Measurements from ENCODE around the gene EP400.
"Not testable (repeated sequence)": the region's sequence is repeated elsewhere in the genome, so short reads cannot be mapped to it uniquely, and the experiment has no call there.

Gene EP400

DNA sequence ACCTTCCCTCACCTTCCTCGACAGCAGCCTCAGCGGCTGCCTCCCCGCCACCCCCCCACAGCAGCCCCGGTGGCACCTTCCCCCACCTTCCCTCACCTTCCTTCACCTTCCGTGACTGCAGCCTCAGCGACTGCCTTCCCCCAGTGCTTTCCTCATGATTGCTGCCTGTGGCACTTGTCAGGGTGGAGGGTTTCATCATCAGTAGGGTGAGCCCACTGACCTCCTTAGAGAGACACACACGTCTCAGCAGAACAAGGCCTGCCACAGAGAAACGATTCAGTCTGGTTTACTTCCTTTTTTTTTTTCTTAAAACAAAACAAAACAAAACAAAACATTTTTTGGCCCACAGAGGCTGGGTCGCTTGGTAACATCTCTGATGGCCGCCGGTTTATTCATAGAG is 75.0 kb downstream of the EP400 start:
- no peak for DNase-seq

DNA sequence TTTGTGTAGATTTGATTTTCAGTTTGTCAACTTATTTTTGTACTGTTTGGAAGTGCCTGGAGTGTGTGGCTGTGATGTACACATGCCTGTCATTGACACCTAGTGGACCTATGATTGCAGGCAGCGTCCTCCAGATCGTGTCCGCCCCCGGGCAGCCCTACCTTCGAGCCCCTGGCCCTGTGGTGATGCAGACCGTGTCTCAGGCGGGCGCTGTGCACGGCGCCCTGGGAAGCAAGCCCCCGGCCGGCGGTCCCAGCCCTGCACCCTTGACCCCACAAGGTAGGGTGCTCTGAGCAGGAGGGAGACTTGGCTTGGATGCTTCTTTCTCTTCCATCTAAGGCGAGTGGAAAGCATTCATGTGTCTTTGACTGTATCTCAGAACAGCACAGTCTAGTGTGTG is 75.8 kb downstream of the EP400 start:
- DNase-seq = no peak

DNA sequence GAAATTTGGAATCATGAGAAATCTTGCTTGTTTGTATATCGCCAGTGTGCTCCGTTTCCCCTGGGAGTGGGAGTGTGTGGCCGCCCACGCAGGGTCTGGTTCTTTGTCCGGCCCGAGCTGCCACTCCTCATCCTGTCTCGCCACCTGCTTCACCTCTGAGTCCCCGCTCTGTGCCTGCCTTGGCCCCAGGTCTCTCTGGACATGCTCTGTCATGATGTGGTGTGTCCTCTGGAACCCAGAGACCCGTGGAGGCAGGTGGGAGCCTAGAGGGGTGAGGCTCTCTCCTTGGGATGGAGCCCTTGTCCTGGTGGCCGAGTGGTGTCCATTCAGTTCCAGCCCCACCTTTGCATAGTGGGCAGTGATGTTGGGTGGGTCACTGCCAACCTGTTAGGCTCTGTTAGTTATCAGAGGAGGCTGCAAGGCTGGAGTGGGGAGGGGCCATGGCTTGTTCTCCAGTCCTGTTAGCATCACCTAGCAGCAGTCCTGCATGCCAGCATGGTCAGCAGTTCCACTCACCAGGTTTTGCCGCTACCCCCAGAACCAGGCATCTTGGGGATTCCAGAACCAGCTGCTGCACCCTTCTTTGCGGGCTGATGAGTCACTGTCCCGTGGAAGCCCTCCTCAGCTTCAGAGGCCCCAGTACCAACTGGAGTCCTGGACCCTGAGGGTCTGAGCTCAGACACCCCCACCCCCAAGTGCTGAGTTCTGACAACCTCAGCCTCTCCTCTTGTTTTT is 76.5 kb downstream of the EP400 start:
- DNase-seq = no peak

DNA sequence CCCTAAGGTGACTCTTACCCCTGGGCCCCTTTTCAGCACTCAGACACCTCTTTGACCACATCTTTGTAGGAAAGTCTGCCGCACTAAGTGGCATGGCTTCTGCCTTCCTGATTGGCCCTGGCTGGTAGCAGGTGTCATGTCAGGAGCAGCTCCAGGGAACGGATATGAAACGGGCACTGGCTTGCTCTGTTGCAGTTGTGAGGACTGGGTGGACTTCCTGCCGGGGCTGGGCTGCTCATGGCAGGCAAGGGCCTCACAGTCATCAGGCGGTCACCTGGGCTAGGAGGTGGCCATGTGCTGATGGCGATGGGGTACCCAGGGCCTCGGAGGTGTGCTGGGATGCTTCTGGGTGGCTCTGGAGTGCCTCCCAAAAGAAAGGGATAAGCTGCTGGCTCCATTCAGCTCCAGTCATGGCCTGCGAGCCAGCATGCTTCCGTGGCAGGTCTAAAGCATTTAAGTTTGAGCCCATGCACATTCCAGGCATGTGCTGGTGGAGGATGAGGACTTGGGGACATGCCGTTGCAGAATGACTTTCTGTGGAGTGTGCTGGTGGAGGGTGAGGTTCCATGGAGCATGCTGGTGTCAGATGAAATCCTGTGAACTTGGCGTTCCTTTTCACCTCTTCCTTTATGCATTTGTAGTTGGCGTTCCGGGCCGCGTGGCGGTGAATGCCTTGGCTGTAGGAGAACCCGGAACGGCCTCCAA is 77.2 kb downstream of the EP400 start:
- no peak for DNase-seq

DNA sequence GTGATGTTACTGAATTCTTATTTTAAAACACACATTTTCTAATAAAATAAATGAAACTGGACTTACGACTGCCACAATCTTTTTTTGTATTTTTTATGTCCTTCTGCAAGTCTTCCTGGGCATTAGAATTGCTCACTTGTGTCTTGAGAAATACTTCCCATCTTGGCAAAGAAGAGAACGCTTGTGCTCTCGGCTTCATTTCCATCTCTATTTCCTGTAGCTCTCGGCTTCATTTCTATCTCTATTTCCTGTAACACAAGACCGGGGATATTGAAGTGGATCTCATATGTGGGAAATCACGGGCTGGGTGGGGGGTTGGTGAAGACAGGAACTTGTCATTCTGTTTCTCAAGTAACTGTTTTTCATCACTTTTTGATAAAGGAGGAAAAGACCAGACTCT is 77.9 kb downstream of the EP400 start:
- DNase-seq = no peak

DNA sequence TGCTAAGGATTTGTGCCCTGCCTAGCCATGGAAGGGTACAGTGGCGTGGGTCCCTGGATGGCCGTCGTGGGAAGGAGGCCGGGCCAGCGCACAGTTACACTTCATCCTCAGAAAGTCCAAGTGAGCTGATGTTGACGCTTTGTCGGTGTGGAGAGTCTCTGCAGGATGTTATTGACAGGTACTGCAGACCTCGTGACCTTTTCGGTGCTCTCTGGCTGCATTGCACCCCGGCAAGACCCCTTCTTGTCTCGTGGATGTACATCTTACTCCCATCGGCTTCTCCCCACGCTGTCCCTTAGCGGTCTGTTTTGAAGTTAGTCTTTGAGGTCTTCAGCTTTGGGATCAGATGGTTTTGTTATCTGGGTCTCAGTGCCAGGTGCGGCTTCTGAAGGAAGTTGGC is 78.4 kb downstream of the EP400 start:
- DNase-seq = no peak

DNA sequence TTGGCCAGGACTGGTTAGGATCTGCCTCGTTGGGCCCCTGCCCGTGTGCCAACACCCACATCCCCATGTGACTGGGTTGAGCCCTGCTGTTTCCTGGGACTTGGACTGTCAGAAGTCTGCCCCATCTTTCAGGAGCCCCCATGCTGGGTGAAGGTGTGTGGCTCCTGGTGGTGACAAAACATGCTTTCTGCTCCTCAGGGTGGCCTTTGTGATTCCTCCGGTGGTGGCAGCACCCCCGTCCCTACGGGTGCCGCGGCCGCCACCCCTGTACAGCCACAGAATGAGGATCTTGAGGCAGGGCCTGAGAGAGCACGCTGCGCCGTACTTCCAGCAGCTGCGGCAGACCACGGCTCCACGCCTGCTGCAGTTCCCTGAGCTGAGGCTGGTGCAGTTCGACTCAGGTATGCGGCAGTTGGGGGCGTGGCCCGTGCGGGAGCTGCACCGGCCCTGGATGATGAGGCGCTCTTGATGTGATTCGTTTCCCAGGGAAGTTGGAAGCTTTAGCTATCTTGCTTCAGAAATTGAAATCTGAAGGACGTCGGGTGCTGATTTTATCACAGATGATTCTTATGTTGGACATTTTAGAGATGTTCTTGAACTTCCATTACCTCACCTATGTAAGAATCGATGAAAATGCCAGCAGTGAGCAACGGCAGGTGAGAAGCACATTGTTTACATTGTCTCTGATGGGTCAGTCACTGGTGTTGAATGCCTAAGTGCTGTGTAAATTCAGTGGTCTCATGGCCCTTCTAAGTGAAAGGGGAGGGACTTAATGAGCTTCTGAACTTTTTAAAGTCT is 80.0 kb downstream of the EP400 start:
- DNase-seq = no peak

DNA sequence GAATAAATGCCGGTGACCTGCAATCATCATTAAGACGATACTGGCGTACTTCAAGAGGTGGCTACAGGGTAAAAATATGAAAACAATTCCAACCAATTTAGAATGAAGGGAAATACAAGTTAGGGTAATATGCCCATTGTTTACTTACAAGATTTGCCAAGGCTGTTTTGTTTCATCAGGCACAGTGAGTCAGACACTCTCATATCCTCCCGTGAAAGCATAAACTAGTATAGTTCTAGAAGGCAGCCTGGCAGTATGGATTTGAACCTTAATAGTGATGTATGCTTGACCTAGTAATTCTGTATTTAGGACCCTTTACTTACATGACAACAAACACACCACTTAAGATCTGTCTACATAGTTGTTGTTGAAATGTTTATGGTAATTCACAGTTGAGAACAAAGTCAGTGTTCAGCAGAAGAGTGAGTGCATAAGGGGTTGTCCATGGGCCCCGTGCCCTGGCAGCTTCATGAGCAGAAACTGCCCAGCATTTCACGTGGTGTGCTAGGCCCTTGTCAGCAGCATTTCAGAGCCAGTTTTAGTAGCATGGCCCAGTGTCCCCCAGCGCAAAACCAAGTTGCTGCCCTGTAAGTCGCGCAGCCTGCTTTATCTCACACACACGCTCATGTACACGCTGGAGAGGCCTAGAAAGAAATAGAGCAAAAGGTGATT is 80.8 kb downstream of the EP400 start:
- no peak for DNase-seq

DNA sequence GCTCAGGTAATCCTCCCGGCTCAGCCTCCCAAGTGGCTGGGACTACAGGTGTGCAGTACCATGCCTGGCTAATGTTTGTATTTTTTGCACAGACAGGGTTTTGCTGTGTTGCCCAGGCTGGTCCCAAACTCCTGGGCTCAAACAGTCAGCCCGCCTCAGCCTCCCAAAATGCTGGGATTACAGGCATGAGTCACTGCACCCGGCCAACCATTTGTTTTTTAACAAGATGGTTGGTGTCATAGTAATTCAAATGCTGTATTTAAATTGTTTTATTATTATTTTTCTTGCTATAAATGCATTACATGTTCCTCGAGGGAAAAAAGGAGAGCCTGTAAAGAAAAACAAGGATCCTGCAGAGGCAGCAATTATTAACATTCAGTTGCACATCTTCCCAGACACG is 83.9 kb downstream of the EP400 start:
- no peak for DNase-seq

DNA sequence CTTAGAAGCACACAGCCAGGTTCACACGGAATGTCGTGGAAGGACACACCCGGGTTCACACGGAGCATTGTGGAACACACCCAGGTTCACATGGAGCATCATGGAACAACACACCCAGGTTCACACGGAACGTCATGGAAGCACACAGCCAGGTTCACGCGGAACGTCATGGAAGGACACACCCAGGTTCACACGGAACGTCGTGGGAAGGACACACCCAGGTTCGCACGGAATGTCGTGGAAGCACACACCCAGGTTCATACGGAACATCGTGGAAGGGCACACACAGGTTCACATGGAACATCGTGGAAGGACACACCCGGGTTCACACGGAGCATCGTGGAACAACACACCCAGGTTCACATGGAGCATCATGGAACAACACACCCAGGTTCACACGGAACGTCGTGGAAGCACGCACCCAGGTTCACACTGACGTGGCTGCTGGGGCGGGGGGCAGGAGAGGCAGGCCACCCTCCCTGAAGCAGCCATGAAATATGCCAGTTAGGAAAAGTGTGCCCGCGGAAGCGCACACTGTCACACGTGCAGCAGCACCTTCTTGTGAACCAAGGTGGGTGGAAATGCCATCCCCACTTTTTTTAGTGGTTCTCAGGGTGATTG is 86.4 kb downstream of the EP400 start:
- DNase-seq = no peak

DNA sequence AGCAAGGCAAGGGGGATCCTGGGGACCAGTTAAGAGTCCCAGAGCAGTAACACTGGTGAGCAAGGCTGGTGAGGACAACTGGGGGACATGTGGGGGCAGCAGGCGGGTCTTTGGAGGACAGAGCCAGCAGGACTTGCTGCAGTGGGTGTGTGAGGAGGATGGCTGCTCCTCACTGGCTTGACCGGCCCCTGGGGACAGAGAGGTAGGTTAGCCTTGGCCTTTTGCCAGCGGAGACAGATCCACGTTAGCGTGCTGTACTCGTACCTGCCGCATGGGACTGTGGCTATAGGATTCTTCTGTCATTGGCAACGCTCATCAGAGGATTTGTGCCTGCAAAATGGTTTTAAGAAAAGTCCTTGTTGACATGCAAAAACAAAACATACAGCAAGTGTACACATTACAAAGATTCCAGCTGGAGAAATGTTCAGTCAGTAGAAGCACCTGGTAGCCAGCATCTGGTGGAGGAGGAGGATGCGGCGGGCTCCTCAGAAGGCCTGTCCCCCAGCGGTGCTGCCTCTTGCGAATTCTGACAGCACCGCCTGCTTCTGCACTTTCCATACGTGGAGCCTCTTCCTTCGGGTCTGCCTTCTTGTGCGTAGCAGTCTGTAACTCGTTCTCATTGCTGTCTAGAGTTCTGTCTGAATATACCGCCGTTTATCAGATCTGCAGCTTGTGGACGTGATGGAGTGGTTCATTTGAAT is 91.3 kb downstream of the EP400 start:
- DNase-seq = no peak

DNA sequence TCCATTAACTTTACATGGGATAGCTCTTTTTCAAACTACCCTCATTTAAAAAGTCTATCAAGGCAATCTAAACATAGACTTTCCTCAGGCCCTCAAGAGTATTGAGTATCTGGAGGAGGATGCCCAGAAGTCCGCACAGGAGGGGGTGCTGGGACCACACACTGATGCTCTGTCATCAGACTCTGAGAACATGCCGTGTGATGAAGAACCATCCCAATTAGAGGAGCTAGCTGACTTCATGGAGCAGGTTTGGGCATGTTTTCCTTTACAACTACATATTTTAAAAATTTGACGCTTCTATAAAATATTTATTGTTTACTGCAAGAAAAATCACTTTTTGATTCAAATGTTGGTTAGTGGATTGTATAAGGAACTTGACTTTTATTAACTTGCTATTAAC is 93.5 kb downstream of the EP400 start:
- DNase-seq = no peak

DNA sequence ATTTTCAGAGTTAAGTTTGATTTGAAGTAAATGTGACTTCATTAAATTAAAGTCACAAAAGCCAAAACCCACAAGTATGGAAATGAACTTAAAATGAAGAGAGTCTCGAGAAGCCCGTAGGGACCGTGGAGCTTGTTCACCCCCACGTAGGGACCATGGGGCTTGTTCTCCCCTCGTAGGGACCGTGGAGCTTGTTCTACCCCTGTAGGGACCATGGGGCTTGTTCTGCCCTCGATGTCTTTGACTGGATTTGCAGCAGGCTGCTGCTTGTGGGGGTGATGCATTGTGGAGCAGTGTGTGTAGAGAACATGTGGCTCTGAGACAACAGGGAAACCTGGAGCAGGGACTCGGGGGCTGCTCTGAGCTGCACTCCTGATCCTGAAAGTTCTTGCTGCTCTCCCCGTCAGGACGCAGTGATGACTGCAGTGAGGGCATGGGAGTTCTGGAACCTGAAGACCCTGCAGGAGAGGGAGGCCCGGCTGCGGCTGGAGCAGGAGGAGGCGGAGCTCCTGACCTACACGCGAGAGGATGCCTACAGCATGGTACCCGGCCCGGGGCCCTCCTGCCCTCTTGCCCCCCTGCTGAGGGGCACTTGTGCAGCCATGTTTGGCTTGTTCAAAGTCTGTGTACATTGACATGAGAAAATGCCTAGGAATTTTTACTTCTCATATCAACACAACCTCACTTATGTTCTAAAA is 94.2 kb downstream of the EP400 start:
- DNase-seq = no peak

DNA sequence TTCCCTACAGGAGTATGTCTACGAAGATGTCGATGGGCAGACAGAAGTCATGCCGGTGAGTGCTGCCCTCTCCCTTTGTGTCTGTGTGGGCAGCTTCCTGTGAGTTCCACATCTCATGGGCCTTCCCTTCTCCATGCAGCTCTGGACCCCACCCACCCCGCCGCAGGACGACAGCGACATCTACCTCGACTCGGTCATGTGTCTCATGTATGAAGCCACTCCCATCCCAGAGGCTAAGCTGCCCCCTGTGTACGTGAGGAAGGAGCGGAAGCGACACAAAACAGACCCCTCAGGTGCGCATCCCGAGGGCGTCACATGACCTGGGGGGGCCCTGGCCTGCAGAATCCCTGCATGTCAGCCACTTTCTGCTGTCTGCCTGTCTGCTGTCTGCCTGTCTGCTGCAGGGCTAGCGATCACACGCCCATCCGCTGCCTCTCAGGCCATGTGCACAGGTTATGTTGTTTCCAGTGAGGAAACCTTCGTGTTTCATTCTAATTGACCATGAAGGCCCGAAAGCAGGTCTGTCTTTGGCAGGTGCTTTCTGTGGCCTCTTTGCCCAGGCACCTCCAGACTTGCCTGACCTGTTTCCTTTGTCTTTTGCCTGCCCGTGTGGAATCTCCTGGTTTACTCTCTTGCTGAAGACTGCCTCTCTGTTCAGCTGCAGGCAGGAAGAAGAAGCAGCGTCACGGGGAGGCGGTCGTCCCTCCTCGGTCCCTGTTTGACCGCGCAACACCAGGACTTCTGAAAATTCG is 95.1 kb downstream of the EP400 start:
- DNase-seq = no peak

DNA sequence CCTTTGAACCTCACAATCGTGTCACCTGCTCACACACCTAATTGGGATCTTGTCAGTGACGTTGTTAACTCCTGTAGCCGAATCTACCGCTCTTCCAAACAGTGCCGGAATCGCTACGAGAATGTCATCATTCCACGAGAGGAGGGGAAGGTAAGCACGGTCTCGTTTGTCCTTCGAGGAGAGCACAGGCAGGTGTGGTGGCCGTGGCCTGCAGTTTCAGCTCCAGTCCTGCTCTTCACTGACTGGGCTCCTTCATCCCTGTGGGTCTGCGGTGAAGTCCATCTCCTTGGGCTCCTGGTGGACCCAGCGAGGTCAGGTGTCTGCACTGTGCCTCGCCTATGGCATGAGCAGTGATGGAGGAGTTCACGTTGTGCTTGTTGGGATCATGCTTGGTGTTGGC is 96.0 kb downstream of the EP400 start:
- no peak for DNase-seq

DNA sequence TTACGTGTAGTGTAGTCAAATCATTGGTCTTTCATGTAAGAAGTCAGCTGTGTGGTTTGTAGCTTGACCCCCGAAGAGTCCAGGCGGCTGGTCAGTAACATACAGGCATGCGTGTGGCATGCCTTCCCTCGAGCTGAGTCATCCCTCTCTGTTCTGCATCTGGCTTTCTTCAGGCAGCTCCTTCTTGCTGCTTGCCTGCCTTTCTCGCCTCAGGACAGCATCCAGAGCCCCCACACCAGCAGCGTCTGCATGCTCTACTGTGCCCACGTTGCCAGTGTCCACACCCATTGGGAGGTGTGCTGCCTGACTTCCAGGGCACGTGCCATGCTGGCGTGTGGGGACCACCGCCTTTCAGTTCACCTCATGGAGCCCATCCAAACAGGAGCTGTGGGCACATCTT is 96.8 kb downstream of the EP400 start:
- no peak for DNase-seq

DNA sequence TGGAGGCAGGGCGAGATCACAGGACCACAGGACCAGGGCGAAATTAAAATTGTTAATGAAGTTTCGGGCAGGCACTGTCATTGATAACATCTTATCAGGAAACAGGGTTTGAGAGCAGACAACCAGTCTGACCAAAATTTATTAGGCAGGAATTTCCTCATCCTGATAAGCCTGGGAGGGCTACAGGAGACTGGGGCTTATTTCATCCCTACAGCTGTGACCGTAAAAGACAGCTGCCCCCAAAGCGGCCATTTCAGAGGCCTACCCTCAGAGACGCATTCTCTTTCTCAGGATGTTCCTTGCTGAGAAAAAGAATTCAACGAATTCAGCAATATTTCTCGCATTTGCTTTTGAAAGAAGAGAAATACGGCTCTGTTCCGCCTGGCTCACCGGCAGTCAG is 97.9 kb downstream of the EP400 start:
- DNase-seq = not testable (repeated sequence)

DNA sequence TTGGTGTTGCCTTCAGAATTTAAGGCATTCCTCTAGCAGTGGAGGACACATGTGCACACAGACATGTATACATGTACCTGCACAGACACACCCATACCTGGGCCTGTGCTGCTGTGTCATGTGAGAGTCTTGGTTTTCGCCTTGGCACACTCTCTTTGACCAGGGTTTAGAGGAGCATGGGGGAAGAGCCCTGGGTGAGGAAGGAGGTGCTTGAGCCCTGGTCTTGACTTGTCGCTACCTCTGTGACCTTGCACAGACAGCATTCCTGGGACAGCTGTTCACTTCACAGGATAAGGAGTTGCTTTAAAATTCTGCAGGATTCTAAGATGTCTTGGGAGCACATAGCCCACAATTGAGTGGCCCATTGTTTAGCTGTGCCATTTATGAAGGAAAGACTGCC is 99.7 kb downstream of the EP400 start:
- DNase-seq = no peak

DNA sequence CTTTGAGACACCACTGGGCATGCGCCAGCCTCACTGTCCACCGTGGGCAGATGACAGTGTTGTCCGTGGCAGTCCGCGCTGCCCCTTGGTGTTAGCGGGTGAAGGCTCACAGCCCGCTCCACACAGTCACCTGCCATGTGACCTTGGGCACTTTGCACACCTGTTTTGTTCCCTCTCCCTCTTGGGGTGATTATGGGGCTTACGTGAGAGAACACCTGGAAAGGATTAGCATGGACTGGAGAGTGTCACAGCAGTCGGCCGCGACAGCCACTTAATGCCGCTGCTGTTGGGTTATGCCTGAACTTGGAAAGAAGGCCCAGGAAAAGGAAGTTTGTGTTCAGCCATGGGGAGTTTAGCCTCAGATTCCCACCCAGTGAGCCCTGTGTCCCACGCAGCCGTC is 100.1 kb downstream of the EP400 start:
- no peak for DNase-seq

DNA sequence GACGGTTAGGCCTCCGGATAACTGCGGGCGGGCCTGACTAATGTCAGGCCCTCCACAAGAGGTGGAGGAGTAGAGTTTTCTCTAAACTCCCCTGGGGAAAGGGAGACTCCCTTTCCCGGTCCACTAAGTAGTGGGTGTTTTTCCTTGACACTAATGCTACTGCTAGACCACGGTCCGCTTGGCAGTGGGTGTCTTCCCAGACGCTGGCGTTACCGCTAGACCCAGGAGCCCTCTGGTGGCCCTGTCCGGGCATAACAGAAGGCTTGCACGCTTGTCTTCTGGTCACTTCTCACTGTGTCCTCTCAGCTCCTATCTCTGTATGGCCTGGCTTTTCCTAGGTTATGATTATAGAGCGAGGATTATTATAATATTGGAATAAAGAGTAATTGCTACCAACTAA is 102.0 kb downstream of the EP400 start:
- not testable (repeated sequence) for DNase-seq
